OCI-LY3 (cell line): ENCODE data around the gene LBR.

ENCODE experiments used
- EZH2phosphoT487 ChIP-seq: fragments of 200-600 bp; shearing (Covaris generic); IDR thresholded peaks from 2 replicates; pipeline ENCODE4 v1.6.1; 2018; ENCODE audit warnings: antibody characterized with exemption, mixed run types, low read depth
- TF ChIP-seq, protein P1 (sequence below): fragments of 200-600, 300-600 bp; sonication (generic); IDR thresholded peaks from 2 replicates; pipeline ENCODE4 v1.5.1; 2014; ENCODE audit warnings: antibody characterized with exemption, low read length, low read depth

GRCh38 chr1:225407755-225408154, 20.1 kb downstream of the LBR start:
- TF ChIP-seq, protein P1, sequence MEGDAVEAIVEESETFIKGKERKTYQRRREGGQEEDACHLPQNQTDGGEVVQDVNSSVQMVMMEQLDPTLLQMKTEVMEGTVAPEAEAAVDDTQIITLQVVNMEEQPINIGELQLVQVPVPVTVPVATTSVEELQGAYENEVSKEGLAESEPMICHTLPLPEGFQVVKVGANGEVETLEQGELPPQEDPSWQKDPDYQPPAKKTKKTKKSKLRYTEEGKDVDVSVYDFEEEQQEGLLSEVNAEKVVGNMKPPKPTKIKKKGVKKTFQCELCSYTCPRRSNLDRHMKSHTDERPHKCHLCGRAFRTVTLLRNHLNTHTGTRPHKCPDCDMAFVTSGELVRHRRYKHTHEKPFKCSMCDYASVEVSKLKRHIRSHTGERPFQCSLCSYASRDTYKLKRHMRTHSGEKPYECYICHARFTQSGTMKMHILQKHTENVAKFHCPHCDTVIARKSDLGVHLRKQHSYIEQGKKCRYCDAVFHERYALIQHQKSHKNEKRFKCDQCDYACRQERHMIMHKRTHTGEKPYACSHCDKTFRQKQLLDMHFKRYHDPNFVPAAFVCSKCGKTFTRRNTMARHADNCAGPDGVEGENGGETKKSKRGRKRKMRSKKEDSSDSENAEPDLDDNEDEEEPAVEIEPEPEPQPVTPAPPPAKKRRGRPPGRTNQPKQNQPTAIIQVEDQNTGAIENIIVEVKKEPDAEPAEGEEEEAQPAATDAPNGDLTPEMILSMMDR: no peak
- TF ChIP-seq EZH2phosphoT487: no peak
